ENCODE data around the gene ROR2.
"Not testable (repeated sequence)": the region's sequence is repeated elsewhere in the genome, so short reads cannot be mapped to it uniquely, and the experiment has no call there.

The ROR2 gene

GRCh38 chr9:91549177-91549576 lies 400.9 kb downstream of the ROR2 start:
- peak; percentile 17 for DNase-seq

GRCh38 chr9:91547081-91547480 lies 402.9 kb downstream of the ROR2 start:
- peak; percentile 23 for DNase-seq

DNA sequence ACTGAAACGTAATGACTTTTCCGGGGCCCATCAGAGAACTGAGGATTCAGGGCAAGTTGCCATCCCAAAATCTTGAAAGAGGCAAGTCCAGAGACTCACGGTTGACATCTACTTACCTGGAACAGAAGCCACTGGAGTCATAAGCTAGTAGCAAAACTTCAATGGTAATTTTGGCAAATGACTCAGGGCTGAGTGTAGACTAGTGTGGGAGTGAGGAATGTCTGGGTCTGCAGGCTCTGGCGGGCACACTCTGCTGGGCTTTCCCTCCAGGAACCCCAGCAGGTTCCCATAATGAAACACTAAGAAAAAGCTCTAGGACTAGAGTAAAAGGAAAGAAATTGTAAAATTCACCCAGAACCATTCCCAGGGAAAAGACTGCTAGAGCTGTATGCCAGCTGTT lies 403.5 kb downstream of the ROR2 start:
- DNase-seq: peak; percentile 61

DNA sequence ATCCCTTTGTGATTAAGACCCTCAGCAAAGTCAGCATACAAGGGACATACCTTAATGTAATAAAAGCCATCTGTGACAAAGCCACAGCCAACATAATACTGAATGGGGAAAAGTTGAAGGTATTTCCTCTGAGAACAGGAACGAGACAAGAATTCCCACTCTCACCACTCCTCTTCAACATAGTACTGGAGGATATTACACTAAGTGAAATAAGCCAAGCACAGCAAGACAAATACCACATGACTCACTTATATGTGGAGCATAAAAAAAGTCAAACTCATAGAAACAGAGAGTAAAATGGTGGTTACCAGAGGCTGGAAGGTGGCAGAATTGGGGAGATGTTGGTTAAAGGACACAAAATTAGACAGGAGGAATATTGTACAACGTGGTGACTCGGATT lies 408.3 kb downstream of the ROR2 start:
- DNase-seq: peak; percentile 58

- not testable (repeated sequence) for DNase-seq
These were observed 409.5 kb downstream of the ROR2 start for GRCh38 chr9:91540506-91540905.

DNA sequence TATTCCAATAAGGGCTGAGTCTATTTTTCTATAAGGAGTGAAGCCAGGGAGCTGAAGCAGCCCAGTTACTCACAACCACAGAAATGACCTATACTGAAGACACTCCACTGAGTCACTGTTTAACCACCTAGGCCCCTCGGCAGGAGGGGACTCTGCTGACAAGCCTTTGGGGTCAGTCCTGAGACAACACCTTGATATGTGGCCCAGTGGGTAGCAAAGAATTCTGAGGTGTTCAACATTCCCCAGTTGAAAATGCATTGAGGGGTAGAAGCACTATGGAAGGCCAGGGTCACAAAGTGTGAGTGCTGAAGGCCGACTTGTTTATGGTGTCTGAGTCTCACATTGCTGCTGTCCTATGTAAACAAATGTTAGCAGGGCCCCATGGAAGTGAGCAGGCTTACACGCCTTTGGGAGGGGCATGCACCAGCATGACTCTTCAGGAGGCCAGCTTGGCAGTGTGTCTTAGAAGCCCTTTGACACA lies 413.8 kb downstream of the ROR2 start:
- peak; percentile 73 for DNase-seq

GRCh38 chr9:91534374-91534773 lies 415.7 kb downstream of the ROR2 start:
- DNase-seq: peak; percentile 31

- no peak for DNase-seq
These were observed 416.6 kb downstream of the ROR2 start for GRCh38 chr9:91533382-91533781.

DNA sequence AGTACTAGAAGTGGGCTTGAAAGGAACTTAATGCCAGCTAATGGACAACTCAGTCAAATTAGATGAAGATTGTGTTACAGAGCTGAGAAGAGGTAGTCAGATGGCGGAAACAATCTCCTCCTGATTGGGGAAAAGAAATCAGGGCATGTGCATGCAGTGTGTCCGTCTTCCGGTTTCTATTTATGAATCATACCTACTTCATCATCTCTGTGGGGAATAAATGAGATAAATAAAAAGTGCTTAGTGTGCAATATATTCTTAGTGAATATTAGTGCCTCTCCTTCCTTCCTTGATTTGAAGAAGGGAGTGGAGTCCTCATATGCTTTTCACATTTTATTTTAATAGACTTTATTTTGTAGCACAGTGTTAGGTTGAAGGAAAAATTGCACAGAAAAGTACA lies 417.7 kb downstream of the ROR2 start:
- DNase-seq: peak; percentile 14

GRCh38 chr9:91530829-91531228 lies 419.2 kb downstream of the ROR2 start:
- DNase-seq: no peak

DNA sequence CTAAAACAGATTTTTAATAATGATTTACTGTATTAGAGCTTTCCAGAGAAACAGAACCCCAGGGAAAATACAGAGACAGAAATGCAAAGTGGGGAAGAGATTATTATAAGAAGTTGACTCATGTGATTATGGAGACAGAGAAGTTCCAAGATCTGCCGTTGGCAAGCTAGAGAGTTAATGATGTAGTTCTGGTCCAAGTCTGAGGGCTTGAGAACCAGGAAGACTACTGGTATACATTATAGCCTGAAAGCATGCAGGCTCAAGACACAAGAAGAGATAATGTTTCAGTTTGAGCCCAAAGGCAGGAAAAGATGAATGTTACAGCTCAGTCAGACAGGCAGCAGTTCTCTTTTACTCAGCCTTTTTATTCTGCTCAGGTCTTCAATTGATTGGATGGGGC lies 427.5 kb downstream of the ROR2 start:
- peak; percentile 21 for DNase-seq

DNA sequence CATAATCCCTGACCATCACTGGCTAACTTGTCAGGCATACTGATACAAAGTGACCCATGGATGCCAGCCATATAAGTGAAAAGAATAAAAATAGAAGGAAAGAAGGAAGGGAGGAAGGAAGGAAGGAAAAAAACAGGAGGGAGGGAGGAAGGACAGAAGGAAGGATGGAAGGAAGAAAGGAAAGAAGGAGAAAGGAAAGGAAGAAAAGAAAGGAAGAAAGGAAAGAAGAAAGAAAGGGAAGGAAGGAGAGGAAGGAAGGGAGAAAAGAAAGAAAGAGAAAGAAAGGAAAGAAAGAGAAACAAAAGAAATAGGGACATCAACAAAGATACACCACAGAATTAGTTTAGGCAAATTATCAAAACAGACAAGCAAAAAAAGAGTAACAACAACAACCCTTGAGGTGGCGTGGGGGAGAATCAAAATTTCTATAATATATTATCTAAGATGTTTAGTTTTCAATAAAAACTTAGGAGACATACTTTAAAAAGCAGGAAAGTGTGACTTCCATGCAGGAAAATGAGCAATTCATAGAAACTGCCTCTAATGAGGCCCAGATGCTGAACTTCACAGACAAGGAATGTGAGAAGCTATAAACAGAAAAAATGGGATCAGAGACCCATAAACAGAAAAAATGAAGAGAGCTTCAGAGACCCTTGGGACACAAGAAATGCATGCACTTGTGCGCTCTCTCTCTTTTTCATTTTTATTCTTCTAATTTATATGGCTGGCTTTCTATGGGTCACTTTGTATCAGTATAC lies 430.3 kb downstream of the ROR2 start:
- DNase-seq: peak; percentile 78

DNA sequence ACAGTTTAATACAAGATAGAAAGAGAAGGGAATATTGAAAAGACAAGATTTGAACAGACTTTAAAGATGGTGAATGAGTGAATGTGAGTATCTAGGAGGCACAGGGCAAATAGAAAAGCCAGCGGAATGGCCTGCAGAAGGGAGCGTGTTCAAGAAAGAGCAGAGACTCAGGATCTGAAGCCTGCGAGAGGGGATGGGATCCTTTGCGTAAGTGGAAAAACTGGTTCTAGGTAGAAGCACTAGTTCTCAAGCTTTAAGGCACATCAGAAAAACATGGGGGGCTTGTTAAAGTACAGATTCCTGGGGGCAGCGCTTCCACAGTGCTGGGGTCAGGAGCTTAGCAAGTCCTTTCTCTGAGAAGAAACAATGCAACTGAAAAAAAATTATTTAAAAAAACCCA lies 431.6 kb downstream of the ROR2 start:
- no peak for DNase-seq

DNA sequence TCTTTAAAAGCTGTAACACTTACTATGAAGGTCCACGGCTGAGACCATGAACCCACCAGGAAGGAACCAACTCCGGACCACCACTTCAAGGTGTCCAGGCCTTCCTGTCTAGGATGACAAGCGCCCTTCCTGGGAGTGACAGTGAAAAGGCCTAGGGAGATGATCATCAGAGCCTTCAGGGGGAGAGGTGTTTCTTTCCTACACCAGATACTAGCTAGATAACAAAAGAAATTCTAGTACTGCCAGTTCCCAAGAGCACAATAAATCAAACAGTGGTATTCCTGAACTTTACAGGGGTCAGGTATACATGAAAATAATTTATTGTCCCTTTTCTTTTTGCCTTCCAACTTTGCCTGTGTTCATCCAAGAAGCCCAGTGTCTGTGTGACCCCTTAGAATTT lies 432.2 kb downstream of the ROR2 start:
- no peak for DNase-seq

GRCh38 chr9:91517332-91517731 lies 432.7 kb downstream of the ROR2 start:
- DNase-seq: not testable (repeated sequence)

DNA sequence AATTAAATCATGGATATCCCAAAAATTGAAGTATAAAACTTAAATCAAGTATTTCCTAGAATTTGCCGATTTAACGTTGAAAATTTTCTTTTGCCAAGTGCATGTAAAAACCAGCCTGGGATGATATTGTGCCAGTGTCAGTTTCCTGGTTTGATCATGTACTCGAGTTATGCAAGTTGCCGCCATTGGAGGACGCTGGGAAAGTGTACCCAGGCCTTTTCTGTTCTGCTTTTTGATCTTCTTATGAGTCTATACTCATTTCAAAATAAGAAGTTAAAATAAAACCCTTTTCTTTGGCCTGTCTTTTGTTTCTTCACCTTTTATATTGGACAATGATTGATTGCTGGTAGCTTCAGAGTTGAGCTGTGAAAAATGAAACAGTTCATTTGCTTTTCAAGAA lies 433.3 kb downstream of the ROR2 start:
- DNase-seq: no peak

GRCh38 chr9:91516081-91516480 lies 433.9 kb downstream of the ROR2 start:
- no peak for DNase-seq

- DNase-seq: peak; percentile 81
These were observed 434.8 kb downstream of the ROR2 start for GRCh38 chr9:91515074-91515687.

Data from fibroblast of skin of right quadriceps (primary cell).